HG03575 (cell line): Measurements from ENCODE around the gene SRGAP2B.
"Not testable (repeated sequence)": the region's sequence is repeated elsewhere in the genome, so short reads cannot be mapped to it uniquely, and the experiment has no call there.

Source experiments
- ATAC-seq: cut with Tn5 transposase; IDR thresholded peaks from one replicate; pipeline ENCODE4 v1.9.1; 2021; ENCODE audit not compliant: unreplicated experiment, insufficient number of reproducible peaks, low FRiP score; ENCODE audit errors: extremely low read depth

Gene SRGAP2B

DNA sequence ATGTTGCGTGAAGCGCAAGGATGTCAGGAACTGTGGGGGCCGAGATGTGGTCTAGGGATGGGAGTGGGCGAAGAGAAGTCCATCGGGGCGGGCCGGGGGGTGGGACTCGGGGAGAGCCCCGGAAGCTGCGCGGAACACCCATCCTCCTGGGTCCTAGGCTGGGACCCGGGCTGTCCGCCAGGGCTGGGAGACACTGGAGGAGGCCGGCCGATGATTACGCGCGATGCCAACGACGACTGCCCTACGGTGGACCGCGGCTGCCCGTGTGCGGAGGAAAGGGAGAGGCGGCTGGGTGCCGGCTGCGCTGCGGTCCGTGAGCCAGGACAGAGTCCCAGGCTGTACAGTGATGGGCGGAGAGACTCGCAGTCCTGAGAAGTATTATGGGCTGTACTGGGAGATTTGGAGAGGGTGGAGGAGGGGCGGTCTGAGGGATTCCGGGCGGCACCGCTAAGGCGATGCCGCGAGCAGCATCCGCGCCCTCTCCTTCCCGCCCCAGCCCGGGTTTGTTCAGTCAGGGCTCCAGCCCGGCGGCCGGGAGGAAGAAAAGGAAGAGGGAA, 395 bp downstream of the SRGAP2B start:
- not testable (repeated sequence) for ATAC-seq

DNA sequence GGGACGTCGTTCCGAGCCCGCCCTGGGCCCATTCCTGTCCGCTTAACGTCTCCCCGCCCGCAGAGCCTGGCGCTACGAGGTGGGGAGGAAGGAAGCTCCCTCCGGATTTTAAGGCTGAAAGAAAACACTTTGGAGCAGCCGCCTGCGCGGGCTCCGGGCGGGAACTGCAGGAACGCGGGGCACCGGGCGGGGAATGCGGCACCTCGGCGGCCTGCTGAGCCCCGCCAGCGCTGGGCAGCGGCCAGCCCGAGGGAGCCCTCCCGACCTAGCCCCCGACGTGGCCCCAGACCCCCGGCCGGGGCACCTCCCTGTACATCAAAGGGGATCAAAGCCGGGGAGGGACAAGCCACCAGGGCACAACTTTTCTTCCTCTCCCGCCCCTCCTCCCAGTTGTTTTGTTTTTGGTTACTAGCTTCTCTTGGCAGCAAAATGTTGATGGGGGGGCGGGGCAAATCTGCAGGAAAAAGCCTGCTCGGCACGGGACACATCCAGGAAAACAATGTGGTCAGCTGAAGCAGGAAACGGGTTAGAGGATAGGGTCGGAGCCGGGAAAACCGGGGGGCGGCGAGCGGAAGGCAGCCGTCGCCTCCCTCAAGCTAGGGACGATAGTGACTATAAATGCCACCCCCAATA, 1.5 kb downstream of the SRGAP2B start:
- ATAC-seq: not testable (repeated sequence)

DNA sequence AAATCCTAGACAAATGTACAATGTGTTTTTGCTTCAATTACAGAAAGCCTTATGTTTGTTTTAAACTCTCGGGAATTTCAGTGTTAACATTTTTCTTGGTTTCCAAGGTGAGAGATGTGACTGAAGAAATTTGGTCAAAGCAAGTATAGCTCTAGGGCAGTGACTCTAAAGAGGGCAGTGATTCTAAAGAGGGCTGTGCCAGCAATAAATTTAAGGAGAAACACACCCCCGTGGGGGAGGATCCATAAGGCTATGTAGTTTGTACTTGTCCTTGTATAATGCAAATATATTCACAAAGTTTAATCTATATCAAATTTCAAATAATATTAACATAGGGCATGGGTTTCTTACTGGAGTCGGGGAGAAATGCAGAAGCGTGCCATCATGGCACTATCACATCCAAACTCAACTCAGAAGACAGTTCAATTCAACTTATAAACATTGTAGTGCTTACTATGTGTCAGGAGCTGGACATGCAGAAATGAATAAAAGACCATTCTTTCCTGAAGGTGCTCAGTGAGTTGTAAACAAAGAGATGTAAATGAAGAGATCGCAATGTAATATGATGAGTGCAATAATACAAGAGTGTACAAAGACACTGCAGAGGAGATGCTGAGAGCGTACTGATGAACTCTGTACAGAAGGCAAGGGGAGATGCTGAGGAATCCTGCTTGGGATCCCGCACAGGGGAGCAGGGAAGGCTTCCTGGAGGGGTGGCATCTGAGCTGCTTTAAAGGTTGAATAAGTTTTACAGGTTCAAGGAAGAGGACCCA, 12.5 kb downstream of the SRGAP2B start:
- ATAC-seq: not testable (repeated sequence)

DNA sequence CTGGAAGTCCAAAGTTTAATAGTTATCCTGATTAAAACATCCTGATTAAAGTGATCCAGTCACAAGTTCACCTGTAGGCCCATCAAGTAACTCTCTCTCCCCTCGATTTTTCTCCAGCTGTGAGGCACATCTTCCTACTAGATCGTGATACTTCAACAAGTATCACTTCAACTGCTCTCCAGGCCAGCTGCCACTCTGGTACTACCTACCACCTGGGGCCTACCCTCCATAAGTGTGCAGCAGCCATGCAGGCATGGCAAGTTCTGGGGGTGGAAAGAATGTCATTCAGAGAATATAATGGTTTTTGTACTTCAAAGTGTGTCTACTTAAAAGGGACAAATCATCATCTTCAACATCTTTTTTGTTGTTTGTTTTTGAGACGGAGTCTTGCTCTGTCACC, 14.9 kb downstream of the SRGAP2B start:
- ATAC-seq: not testable (repeated sequence)

DNA sequence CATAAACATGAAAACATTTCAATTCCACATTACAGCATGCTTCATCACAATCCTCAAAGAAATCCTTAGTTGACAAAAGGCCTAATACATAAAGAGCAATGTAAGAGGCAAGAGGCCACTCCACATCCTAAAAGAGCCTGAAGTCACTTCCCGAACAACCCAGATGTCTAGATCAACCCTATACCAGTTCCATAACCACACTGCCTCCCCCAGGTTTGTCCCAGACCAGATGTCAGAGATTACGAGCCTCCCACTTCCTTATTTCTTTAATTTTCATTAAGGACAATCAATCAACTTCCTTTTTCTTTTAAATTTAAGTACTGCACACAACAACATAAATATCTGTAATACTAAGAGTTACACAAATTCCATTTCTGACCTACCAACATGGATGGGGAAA, 15.4 kb downstream of the SRGAP2B start:
- not testable (repeated sequence) for ATAC-seq

DNA sequence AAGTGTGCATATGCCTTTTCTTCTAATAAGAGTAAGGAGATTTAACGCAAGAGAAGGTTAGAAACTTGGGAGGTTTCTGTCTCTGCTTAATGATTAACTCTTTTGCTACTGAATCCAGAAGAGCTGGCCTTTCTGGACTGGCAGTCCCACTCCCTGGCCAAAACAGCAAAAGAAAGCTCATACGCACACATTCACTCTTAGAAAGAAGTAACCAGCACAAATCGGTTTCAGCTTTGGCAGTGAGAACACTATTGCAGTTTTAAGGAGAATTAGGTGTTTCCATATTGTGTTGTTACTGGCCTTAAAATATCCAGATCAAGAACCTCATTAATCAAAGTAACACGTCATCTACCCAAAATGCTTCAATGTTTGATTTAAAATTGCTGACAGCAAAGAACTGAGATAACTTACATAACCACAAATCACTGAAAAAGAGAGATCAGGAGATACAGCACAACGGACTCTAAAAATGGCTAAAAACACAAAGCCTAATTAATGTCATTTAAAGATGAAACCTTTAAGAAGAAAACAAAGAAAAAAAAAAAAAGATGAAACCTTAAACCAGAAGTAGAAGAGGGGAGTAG, 16.2 kb downstream of the SRGAP2B start:
- not testable (repeated sequence) for ATAC-seq

DNA sequence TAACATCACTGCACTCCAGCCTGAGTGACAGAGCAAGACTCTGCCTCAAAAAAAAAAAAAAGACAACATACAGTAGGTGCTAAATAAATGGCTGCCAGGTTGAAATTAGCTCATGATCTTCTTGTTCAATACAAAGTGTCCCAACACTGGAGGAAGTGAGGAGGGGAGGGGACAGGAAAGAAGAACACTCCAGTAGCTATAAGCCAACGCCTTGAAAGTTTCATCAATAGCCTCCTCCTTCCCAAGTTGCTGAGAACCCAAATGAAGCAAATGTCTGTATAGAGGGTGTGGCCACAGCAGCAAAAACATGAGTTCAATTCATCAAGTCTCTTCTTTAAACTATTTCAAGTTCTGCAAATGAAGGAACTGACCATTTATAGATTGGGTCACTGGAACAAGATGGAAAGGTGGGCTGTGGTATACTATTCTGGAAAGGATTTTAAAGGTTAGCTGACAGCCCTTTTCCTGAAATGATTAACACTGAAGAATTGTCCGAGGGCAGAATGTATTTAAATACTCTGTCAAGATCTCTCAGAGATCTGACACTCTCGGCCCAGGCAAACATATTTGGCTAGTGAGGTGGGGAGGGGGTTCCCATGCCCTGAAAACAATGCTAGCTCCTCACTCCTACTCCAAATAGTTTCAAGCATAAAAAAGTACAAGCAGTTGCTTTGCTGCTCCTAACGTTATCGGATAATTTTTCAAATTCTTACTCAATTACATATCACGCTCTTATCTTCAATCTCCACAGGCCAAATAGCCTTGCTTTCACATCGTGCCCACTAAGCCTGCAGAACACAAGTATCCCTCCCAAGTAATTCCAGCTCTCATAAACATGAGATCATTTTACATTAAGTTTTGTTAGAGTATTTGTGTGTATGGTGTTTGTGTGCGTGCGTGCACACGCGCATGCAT, 17.0 kb downstream of the SRGAP2B start:
- not testable (repeated sequence) for ATAC-seq

DNA sequence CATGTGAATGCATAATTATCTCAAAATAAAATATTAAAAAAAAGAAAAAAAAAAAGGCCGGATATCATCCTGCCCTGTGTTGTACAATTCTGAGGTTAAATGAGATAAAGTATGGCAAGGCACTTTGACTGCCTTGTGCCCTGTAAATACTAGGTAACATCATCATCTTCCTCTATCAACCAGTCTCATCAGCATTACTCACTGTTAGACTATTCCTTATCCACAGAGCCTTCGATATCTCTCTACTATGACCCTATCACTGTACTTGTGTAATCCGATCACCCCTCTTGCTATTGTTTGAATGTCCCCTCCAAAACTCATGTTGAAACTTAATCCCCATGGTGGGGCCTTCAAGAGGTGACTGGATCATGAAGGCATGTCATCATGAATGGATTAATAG, 18.3 kb downstream of the SRGAP2B start:
- not testable (repeated sequence) for ATAC-seq

DNA sequence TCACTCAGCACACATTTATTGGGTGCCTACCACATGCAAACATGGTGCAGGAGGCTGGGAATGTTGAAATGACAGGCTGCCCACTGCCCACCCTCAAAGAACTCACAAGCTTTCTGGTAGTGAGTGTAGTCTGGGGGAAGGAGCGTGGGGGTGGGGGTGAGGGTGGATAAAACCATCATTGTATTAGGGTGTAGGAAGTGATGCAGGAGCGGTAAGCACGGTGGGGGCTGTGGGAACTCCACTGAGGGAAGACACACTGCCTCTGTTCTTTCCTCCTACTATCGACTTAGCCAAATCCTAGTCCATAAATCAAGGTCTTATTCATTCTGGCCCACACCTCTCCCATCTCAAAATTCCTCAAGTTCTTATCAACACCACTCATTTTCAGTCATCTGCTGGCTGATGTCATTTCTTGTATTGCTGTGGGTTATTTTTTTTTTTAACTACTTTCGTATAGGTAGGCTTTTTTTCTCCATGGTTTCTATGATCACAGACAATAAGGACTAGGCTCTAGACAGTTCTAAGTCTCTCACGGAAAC, 21.0 kb downstream of the SRGAP2B start:
- not testable (repeated sequence) for ATAC-seq

DNA sequence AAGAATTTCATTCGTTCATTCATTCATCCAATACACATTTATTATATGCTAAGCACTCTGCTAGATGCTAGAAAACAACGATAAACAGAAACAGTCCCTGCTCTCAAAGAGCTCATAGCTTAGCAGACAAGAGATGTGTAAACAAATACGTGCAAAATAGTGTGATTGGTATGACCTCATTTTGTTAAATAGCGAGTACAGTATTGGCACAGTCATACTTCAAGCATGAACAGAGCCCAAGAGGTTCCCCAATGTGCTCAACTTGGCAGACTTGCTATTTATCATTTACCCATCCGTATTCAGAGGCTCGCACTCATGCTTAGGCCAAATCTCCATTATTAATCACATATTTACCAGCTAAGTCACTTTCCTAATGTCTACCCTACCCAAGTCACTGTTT, 23.6 kb downstream of the SRGAP2B start:
- not testable (repeated sequence) for ATAC-seq

DNA sequence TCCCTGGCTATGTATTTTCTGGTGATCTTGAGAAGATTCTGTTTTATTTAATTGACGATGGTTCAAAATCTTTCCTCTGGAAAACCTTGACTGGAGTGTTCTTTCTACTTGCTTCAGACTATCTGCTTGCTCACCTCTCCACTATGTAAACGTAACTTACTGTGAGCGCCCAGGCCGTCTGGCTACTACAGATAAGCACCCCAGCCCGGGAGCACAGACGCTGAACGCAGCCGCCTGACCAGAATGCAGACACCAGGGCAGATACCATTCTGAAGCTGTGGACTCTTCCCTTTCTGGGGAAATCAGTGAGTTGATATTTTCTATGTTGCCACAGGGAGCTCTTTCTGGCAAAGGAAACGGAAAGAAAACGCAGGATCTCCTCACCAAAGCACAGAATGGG, 28.6 kb downstream of the SRGAP2B start:
- not testable (repeated sequence) for ATAC-seq

DNA sequence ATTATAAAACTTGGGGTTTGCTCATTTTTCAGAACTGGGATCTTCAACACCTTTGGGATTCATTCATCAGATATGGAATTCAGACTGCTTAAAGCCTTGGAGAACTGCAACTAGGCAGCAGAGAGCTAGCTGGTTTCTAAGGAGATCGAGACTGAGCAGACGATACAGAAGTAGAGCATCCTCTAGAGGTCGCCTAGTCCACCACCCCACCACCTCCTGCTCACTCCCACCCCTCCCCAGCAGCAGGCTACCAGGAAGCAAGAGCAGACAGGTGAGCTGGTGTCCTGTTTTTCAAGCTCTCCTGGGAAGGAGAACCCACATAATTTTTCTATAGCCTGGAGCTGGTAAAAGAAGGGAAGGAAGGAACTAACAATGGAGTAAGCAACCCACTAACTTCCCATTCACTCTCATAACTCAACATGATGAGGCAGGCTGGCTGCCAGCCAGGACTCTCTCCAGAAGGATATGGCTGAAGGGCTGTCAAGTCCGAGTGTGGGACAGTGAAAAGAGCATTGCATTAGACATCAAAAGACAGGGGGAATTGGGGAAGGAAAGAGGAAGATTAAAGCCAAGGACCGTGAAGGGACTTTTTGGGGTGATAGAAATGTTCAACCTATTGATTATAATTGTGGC, 29.8 kb downstream of the SRGAP2B start:
- not testable (repeated sequence) for ATAC-seq

DNA sequence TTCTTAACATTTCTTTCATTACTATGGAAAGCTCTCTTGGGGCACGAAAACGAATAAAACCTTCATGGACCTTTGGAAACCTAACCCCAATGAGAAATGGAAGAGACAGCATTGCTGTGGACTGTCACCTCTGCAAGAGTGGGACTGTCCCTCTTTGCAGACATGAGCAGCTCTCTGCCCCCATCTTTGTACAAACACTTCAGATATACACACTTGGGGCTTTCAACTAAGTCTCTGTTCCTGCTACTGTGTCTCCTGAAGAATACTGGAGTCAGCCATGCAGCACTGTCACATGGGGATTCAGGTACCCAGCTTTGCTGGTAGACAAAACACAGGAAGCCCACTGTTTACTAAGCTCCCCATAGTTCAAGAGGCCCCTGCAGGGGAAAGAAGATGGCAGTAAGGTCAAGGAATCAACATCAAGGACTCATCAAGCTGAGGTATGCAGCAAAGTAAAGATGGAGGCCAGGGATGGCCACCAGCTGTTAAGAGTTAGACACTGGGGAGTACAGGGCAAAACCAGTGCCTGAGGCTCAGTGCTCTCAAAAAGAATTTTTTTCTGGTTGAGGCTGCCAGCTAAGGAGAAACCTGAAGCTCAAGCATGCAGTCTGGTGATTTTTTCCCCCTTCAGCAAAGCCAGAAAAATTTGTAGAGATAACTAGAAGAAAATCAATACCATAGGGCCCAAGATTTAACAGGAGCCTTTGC, 31.0 kb downstream of the SRGAP2B start:
- ATAC-seq: not testable (repeated sequence)

DNA sequence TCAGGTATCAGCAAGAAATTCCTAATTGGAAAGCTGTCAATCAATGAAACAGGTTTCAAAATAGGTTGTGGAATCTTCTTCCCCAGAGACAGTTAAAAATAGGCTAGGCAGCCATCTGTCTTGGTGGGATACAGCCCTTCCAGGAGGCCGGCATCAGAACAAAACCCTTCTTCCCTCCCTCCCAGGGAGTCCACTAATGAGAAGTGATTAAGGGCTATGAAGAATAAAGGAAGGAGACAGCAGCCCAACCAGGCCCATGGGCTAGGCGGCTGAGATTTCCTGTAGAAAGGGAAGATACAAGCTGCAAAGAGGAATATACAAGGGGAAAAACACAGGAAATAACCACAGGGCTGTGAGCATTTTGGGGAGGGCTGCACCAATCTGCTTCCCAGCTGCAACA, 31.8 kb downstream of the SRGAP2B start:
- not testable (repeated sequence) for ATAC-seq

DNA sequence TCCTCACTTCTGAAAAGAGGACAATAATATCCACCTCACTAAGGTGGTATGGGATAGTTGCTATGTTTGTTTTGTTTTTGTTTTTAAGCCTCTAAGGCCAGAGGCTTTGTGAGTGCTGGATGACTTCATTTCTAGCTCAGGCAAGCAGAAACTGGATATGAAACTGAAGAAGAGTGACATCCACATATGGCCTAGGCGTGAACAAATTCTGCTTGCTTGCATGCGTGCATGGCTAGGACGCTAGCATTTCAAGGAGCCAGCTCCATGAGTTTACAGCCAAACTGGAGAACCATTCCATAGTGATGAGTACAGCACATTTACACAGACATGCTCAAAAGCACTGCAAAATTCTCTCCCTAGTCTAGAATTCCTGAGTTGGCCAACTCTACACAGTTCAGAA, 36.9 kb downstream of the SRGAP2B start:
- ATAC-seq: not testable (repeated sequence)

DNA sequence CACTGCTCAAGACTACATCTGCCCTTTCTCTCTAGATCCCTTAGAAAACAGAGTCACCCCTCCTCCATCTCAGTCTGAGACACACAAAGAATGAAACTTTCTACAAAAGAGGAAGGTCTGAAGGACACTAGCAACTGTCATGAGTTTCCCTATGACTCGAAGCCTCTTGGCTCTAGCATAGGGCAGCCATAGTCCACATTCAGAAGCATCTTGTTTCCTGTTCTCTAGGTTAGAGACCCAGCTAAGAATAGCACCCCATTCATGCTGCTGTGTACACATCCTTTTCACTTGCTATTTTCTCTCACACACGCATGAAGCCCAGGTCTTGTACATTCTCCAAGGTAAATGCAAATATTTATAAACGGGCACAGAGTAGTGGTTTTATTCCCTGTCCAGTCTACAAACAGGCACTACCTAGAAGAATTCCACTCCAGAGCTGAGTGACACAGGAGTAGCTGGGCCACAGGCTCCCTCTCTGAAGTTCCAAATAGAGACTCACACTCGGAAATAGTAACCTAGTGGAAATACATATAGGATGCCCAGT, 39.8 kb downstream of the SRGAP2B start:
- ATAC-seq: peak; percentile 98

DNA sequence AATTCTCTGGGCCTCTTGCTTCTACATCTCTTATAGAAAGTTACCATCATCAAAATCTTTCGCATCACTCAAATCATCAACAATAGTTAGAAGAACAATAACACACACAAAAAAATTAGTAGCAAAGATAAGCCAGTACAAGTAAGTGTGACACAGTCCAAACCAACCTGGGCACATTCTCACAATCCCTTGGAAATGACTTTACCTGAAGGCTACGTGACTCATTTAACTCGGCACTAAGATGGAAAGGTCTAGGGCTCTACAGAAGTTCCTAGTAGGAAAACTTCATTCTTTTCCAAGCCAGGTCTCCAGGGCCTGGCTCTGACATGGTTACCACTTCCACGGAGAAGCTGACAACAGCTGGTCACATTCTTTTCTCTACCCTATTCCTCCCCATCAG, 41.7 kb downstream of the SRGAP2B start:
- not testable (repeated sequence) for ATAC-seq
